Esophagus muscularis mucosa (tissue), 4 donors: ENCODE measurements around the gene ANKMY2. TPM values are rescaled to one million over a fixed set of nuclear protein-coding genes. Genes with fewer than 3 reads are reported as not detected.
A peak's percentile ranks its signal among the peaks of the same experiment; 100 is the strongest.
"Not testable (repeated sequence)": the region's sequence is repeated elsewhere in the genome, so short reads cannot be mapped to it uniquely, and the experiment has no call there.

Source experiments
- DNase-seq: peaks from one replicate; pipeline ENCODE4 v3.0.0-alpha.2; 2017; ENCODE audit errors: extremely low spot score
- H3K27ac ChIP-seq, 4 donors: fragments of 200-600 bp; sonication (generic); replicated peaks in 1 of 4; 1 replicate in 3 of 4; 2 replicates in 1 of 4; pipeline ENCODE4 v1.5.1; 2016 to 2019; ENCODE audit warnings: mild to moderate bottlenecking in 1 of 4
- H3K27me3 ChIP-seq, 4 donors: fragments of 200-600 bp; sonication (generic); one replicate each; pipeline versions ENCODE4 v1.5.1 to v1.6.0; 2016 to 2019
- H3K36me3 ChIP-seq, 4 donors: fragments of 200-600 bp; sonication (generic); one replicate each; pipeline ENCODE4 v1.5.1; 2016 to 2019
- H3K4me1 ChIP-seq, 4 donors: fragments of 200-600 bp; sonication (generic); one replicate each; pipeline ENCODE4 v1.5.1; 2016 to 2019
- H3K4me3 ChIP-seq, 4 donors: fragments of 200-600 bp; sonication (generic); 1 replicate in 2 of 4; 2 replicates in 2 of 4; pipeline ENCODE4 v1.5.1; 2016 to 2019; ENCODE audit warnings: mild to moderate bottlenecking in 4 of 4, moderate library complexity in 1 of 4
- H3K9me3 ChIP-seq, 4 donors: fragments of 200-600 bp; sonication (generic); 1 replicate in 3 of 4; 2 replicates in 1 of 4; pipeline ENCODE4 v1.5.1; 2016 to 2019
- EP300 ChIP-seq: sonication (generic); formaldehyde crosslinking; IDR thresholded peaks from one replicate; pipeline ENCODE4 v1.6.1; 2017; ENCODE audit warnings: antibody characterized with exemption
- POLR2A ChIP-seq: fragments of 450-650 bp; IDR thresholded peaks from one replicate; pipeline ENCODE4 v1.6.1; 2017; ENCODE audit warnings: antibody characterized with exemption, moderate library complexity, mild to moderate bottlenecking, low read depth
- POLR2AphosphoS5 ChIP-seq, 2 donors: sonication (generic); formaldehyde crosslinking; IDR thresholded peaks; one replicate each; pipeline ENCODE4 v1.6.1; 2017; ENCODE audit warnings: antibody characterized with exemption in 2 of 2
- WGBS: methylation state at CpG from one replicate; pipeline ENCODE4 v1.1.5; 2018; 5-methylcytosine and 5-hydroxymethylcytosine counted together
- intact Hi-C: fragments of 100-400 bp; cut with DNase I; formaldehyde crosslinking; loops from one replicate; pipeline ENCODE4 v1.15.1; 2023
- total RNA-seq, 4 donors: library from RNA; depleted of rRNA; stranded (reverse); fragments of >200 nt; gene quantifications; one replicate each; pipeline versions ENCODE4 v1.1.0 to v1.2.1, GENCODE V29; 2016
- TF ChIP-seq, protein P1 (sequence below), 3 experiments: fragments of 200-600 bp in 2 of 3; fragments of 450-650 bp in 1 of 3; sonication (generic) in 2 of 3; IDR thresholded peaks; one replicate each; pipeline ENCODE4 v1.5.1; 2017 to 2019; ENCODE audit warnings: antibody characterized with exemption in 3 of 3, mild to moderate bottlenecking in 2 of 3, moderate library complexity in 1 of 3

Gene ANKMY2
- total RNA-seq, 4 donors from 2014 or later = 12.4 to 24.9 (median 17.6) TPM

DNA sequence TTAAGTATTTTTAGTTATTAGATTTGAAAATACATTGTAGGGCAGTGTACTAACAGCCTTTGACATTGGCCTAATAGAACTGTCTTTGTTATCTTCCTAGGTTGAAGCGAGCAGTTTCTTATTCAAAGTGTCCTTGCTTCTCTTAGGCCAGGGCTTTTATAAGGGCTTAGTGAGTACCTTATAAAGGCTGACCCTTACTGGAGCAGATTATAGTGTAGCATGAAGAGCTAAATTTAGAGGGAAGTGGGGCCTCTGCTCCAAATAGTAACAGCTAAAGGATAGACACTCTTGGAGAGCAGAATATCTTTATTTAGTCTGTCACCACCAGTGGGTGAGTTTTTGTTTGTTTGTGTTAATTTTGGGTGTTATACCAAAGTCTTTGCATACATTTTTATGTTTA is 16.4 kb upstream of the ANKMY2 start:
- peaks cover 15 to 48% (median 40%) of the 10 kb centered on the region in 4 donors for H3K4me1 ChIP-seq
- TF ChIP-seq EP300 (no peak), POLR2AphosphoS5 (IDR thresholded peaks at IDR 0.05) (no peak), POLR2A (no peak)
- TF ChIP-seq, protein P1, sequence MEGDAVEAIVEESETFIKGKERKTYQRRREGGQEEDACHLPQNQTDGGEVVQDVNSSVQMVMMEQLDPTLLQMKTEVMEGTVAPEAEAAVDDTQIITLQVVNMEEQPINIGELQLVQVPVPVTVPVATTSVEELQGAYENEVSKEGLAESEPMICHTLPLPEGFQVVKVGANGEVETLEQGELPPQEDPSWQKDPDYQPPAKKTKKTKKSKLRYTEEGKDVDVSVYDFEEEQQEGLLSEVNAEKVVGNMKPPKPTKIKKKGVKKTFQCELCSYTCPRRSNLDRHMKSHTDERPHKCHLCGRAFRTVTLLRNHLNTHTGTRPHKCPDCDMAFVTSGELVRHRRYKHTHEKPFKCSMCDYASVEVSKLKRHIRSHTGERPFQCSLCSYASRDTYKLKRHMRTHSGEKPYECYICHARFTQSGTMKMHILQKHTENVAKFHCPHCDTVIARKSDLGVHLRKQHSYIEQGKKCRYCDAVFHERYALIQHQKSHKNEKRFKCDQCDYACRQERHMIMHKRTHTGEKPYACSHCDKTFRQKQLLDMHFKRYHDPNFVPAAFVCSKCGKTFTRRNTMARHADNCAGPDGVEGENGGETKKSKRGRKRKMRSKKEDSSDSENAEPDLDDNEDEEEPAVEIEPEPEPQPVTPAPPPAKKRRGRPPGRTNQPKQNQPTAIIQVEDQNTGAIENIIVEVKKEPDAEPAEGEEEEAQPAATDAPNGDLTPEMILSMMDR (IDR thresholded peaks at IDR 0.05) = no peak
- H3K36me3 ChIP-seq = peaks cover 0 to 5% (median 2%) of the 10 kb centered on the region in 4 donors
- peak overlapping the region; percentile 23 to 55 (median 40) for H3K27ac ChIP-seq
- intact Hi-C loops = no loop called here
- WGBS = 52% methylated on average over 1 of the region's 1 CpG
- no peaks in the 10 kb centered on the region for H3K27me3 ChIP-seq
- DNase-seq = no peak
- no peaks in the 10 kb centered on the region for H3K9me3 ChIP-seq
- no peak overlapping the region for H3K4me3 ChIP-seq

DNA sequence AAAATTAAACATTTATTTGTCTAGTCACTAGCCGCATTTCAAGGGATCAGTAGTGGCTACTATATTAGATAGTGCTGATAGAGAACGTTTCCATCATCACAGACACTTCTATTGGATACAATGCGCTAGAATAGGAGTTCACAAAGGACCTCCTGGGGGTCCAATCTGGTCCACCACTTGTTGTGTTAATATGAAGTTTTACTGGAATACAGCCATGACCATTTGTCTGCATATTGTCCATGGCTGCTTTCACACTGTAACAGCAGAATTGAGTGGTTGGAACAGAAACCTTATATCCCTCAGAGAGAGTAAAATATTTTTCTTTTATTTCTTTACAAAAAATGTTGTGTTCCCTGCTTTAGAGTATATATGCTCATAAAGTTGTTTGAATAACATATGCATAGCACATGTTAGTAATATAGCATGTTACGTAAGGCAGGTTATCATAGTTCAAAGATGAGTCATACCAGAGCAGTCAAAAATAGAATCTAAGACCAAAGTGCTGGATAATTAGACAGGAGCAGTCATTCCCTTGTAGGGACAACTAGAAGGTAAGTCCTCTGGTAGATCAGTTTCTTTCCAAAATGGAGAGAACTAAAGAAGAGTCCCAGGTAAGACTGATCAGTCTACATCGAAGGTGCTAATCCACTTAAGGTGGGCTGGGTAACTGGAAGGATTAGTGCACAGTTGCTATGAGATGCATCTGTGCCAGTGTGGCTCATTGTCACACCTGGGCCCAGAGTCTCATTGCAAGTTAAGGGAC is 15.3 kb upstream of the ANKMY2 start:
- H3K9me3 ChIP-seq = no peaks in the 10 kb centered on the region
- peaks cover 15 to 44% (median 38%) of the 10 kb centered on the region in 4 donors for H3K4me1 ChIP-seq
- peak overlapping the region in 1 of 4 donors; percentile 42 for H3K27ac ChIP-seq
- no peaks in the 10 kb centered on the region for H3K36me3 ChIP-seq
- no peaks in the 10 kb centered on the region for H3K27me3 ChIP-seq
- H3K4me3 ChIP-seq = no peak overlapping the region
- DNase-seq = no peak
- intact Hi-C loops = no loop called here
- TF ChIP-seq EP300 = no peak
- TF ChIP-seq, protein P1 (IDR thresholded peaks at IDR 0.05) = no peak
- TF ChIP-seq POLR2A = no peak
- TF ChIP-seq POLR2AphosphoS5 (IDR thresholded peaks at IDR 0.05) = no peak
- 80% methylated on average over 5 of the region's 5 CpGs for WGBS

DNA sequence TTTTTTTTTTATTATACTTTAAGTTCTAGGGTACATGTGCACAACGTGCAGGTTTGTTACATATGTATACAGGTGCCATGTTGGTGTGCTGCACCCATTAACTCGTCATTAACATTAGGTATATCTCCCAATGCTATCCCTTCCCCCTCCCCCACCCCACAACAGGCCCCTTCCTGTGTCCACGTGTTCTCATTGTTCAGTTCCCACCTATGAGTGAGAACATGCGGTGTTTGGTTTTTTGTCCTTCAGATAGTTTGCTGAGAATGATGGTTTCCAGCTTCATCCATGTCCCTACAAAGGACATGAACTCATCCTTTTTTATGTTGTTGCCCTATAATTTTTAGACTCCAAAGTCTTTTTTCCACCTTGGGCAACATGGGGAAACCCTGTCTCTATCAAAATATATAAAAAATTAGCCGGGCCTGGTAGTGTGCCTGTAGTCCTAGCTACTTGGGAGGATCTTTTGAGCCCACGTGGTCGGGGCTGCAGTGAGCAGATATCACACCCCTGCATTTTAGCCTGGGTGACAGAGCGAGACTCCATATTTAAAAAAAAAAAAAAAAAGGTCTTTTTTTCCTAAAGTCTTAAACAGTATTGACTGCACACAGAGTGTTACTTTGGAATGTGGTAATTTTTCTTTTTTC is 14.4 kb upstream of the ANKMY2 start:
- H3K27me3 ChIP-seq, H3K36me3 ChIP-seq, H3K27ac ChIP-seq, intact Hi-C loops, H3K4me3 ChIP-seq, DNase-seq, H3K9me3 ChIP-seq: not testable (repeated sequence)
- 90% methylated on average over 8 of the region's 8 CpGs for WGBS
- H3K4me1 ChIP-seq = peaks cover 20 to 44% (median 38%) of the 10 kb centered on the region in 4 donors

DNA sequence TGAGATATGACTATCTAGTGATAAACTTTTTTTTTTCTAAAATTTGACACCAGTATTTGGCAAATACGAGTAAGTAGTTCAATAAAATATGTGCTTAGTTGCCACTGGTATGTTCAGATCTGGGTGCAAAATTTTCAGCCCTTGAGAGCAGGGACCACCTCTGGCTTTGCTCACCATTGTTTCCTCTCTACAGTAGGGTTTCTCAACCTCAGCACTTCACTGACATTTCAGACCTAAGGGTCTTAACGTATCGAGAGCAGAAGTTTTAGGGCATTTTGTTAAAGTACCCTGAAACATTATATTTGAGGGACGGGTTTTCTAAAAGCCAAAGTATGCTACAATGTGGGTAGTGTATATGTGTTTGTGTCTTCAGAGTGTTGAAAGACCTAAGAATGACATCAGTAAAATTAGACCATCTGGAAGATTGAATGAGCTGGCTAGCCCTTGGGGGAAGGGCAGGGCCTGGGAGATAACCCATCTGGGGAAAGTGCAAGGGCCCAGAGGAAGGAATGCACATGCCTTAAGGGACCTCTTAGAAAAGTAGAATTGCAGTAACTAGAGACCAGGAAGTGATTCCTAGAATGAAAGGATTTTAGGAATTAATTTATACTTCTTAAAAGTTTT is 12.2 kb upstream of the ANKMY2 start:
- WGBS = 71% methylated on average over 4 of the region's 4 CpGs
- Histone ChIP-seq H3K4me3 (no peak overlapping the region), H3K9me3 (no peaks in the 10 kb centered on the region), H3K36me3 (no peaks in the 10 kb centered on the region), H3K27me3 (no peaks in the 10 kb centered on the region), H3K4me1 (peaks cover 26 to 48% (median 37%) of the 10 kb centered on the region in 4 donors), H3K27ac (no peak overlapping the region)
- TF ChIP-seq, protein P1 (IDR thresholded peaks at IDR 0.05) = peak in 1 of 3 experiments; percentile 14
- no peak for TF ChIP-seq POLR2A
- intact Hi-C loops = no loop called here
- no peak for DNase-seq

DNA sequence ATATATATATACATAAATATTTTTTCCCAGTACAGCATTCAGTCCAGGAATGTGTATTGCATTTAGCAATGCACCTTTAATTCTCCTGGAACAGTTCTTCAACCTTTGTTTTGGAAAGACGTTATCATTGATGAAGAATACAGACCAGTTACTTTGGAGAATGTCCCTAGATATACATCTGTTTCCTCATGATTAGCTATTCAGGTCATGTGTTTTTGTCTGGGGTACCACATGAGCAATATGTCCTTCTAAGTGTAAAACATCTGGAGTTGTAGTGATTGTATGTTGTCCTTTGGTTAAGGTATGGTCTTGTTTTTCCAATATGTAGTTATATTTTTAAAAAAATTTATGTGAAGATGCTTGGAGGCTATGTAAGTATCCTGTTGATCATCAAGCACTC is 10.6 kb upstream of the ANKMY2 start:
- intact Hi-C loops = no loop called here
- TF ChIP-seq EP300 = no peak
- TF ChIP-seq, protein P1 (IDR thresholded peaks at IDR 0.05) = no peak
- no peak for TF ChIP-seq POLR2A
- no peak for TF ChIP-seq POLR2AphosphoS5 (IDR thresholded peaks at IDR 0.05)
- WGBS = 88% methylated on average over 1 of the region's 1 CpG

More for the DNA sequence above, 10.6 kb upstream of the ANKMY2 start:
- H3K36me3 ChIP-seq = no peaks in the 10 kb centered on the region
- peaks cover 34 to 48% (median 38%) of the 10 kb centered on the region in 4 donors for H3K4me1 ChIP-seq
- no peaks in the 10 kb centered on the region for H3K27me3 ChIP-seq
- H3K4me3 ChIP-seq = no peak overlapping the region
- no peaks in the 10 kb centered on the region for H3K9me3 ChIP-seq
- DNase-seq = no peak
- no peak overlapping the region for H3K27ac ChIP-seq
